ENCODE data around the gene HEATR5A.

DNA sequence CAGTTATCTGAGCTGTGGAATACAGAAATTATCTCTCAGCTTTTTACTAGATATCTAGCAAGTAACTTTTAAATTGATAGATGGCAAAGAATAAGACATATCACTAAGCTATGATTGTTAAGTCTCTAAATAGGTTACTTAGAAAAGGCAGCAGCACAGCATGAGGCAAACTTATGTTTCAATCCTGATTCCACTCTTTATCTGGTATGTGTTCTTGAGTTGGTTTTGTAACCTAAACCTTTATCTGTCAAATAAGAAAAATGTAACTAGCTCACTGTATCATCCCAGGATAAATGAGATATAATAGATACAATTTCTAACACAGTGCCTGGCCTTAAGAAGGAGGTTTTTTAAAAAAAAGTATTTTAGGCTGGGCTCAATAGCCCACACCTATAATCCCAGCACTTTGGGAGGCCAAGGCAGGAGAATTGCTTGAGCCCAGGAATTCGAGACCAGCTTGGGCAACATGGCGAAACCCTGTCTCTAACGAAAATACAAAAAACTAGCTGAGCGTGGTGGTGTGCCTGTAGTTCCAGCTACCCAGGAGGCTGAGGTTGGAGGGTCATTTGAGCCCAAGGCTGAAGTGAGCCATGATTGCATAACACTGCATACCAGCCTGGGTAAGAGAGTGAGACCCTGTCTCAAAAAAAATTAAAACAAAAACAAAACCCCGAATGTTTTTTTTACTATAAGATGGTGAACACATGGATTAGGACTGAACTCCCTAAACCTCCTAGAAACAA is 56.8 kb downstream of the HEATR5A start:
- TF ChIP-seq POLR2A (conservative IDR thresholded peaks at IDR 0.05) (no peak), SOX6 (IDR thresholded peaks at IDR 0.05) (no peak), POLR2AphosphoS5 (IDR thresholded peaks at IDR 0.05; ENCODE audit: control insufficient read depth, insufficient read depth, low read depth, low read length) (no peak), MAX (CRISPR knock-in tag; IDR thresholded peaks at IDR 0.05) (no peak), SMARCE1 (IDR thresholded peaks at IDR 0.05) (no peak), XRCC3 (IDR thresholded peaks at IDR 0.05) (no peak), CBFB (CRISPR knock-in tag; IDR thresholded peaks at IDR 0.05) (no peak), FUS (optimal IDR thresholded peaks at IDR 0.05; ENCODE audit: low read depth, low read length) (no peak), ZNF384 (IDR thresholded peaks at IDR 0.05; ENCODE audit: low read depth, low read length) (no peak), CBX2 (IDR thresholded peaks at IDR 0.05; ENCODE audit: insufficient read depth, low read length, poor library complexity, severe bottlenecking) (no peak), RAD21 (CRISPR knock-in tag; conservative IDR thresholded peaks at IDR 0.05 in 1 of 2, IDR thresholded peaks at IDR 0.05 in 1 of 2) (no peak), GATA2 (CRISPR knock-in tag; IDR thresholded peaks at IDR 0.05) (no peak)
- TF ChIP-seq, protein P1, sequence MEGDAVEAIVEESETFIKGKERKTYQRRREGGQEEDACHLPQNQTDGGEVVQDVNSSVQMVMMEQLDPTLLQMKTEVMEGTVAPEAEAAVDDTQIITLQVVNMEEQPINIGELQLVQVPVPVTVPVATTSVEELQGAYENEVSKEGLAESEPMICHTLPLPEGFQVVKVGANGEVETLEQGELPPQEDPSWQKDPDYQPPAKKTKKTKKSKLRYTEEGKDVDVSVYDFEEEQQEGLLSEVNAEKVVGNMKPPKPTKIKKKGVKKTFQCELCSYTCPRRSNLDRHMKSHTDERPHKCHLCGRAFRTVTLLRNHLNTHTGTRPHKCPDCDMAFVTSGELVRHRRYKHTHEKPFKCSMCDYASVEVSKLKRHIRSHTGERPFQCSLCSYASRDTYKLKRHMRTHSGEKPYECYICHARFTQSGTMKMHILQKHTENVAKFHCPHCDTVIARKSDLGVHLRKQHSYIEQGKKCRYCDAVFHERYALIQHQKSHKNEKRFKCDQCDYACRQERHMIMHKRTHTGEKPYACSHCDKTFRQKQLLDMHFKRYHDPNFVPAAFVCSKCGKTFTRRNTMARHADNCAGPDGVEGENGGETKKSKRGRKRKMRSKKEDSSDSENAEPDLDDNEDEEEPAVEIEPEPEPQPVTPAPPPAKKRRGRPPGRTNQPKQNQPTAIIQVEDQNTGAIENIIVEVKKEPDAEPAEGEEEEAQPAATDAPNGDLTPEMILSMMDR (IDR thresholded peaks at IDR 0.05 in 2 of 3, conservative IDR thresholded peaks at IDR 0.05 in 1 of 3; ENCODE audit: insufficient read depth in 2 of 3, low read depth in 1 of 3, low read length in 3 of 3): no peak
